GM20431 (cell line): ENCODE results near the gene METTL9.
"Not testable (repeated sequence)": the region's sequence is repeated elsewhere in the genome, so short reads cannot be mapped to it uniquely, and the experiment has no call there.

Source experiments
- in situ Hi-C: fragments of 300-500 bp; cut with MseI, MboI; formaldehyde crosslinking; loops from one replicate; pipeline ENCODE4 v1.15.0; 2020; ENCODE audit warnings: low sequenced_read_pairs; ENCODE audit not compliant: unreplicated experiment

Gene METTL9

GRCh38 chr16:21570676-21571017 lies 28.7 kb upstream of the METTL9 start:
- in situ Hi-C loops: no loop called here

- in situ Hi-C loops: not testable (repeated sequence)
These were observed 25.9 kb upstream of the METTL9 start for GRCh38 chr16:21573506-21573905.

- in situ Hi-C loops: no loop called here
These were observed 25.0 kb upstream of the METTL9 start for GRCh38 chr16:21574372-21574771.

GRCh38 chr16:21576323-21576722 lies 23.1 kb upstream of the METTL9 start:
- in situ Hi-C loops: loop anchor here (25.0 kb wide), 1 partner anchor 136 kb away; no protein-coding TSS in a partner anchor

GRCh38 chr16:21577487-21577886 lies 21.9 kb upstream of the METTL9 start:
- in situ Hi-C loops: loop anchor here (25.0 kb wide), 1 partner anchor 135 kb away; no protein-coding TSS in a partner anchor

GRCh38 chr16:21578311-21578710 lies 21.1 kb upstream of the METTL9 start:
- in situ Hi-C loops: loop anchor here (25.0 kb wide), 1 partner anchor 134 kb away; no protein-coding TSS in a partner anchor

- in situ Hi-C loops: loop anchor here (5.0 to 25.0 kb wide), 2 partner anchors 132 to 1117 kb away; no protein-coding TSS in a partner anchor
These were observed 19.2 kb upstream of the METTL9 start for GRCh38 chr16:21580131-21580530.

GRCh38 chr16:21580807-21581206 lies 18.6 kb upstream of the METTL9 start:
- in situ Hi-C loops: loop anchor here (5.0 to 25.0 kb wide), 2 partner anchors 131 to 1116 kb away; no protein-coding TSS in a partner anchor

GRCh38 chr16:21584817-21585216 lies 14.6 kb upstream of the METTL9 start:
- in situ Hi-C loops: loop anchor here (5.0 to 25.0 kb wide), 2 partner anchors 127 to 1112 kb away; no protein-coding TSS in a partner anchor

- in situ Hi-C loops: loop anchor here (25.0 kb wide), 1 partner anchor 124 kb away; no protein-coding TSS in a partner anchor
These were observed 10.8 kb upstream of the METTL9 start for GRCh38 chr16:21588593-21588992.

GRCh38 chr16:21589551-21589950 lies 9.8 kb upstream of the METTL9 start:
- in situ Hi-C loops: loop anchor here (25.0 kb wide), 1 partner anchor 123 kb away; no protein-coding TSS in a partner anchor

- in situ Hi-C loops: loop anchor here (25.0 kb wide), 1 partner anchor 122 kb away; no protein-coding TSS in a partner anchor
These were observed 9.1 kb upstream of the METTL9 start for GRCh38 chr16:21590287-21590686.

- in situ Hi-C loops: loop anchor here (25.0 kb wide), 1 partner anchor 122 kb away; no protein-coding TSS in a partner anchor
These were observed 8.6 kb upstream of the METTL9 start for GRCh38 chr16:21590796-21591195.

GRCh38 chr16:21592191-21592590 lies 7.2 kb upstream of the METTL9 start:
- in situ Hi-C loops: loop anchor here (25.0 kb wide), 1 partner anchor 120 kb away; no protein-coding TSS in a partner anchor

GRCh38 chr16:21593530-21594289 lies 5.7 kb upstream of the METTL9 start:
- in situ Hi-C loops: loop anchor here (25.0 kb wide), 1 partner anchor 119 kb away; no protein-coding TSS in a partner anchor

GRCh38 chr16:21597561-21598030 lies 1.8 kb upstream of the METTL9 start:
- in situ Hi-C loops: loop anchor here (25.0 kb wide), 1 partner anchor 115 kb away; no protein-coding TSS in a partner anchor

- in situ Hi-C loops: loop anchor here (25.0 kb wide), 1 partner anchor 114 kb away; no protein-coding TSS in a partner anchor
These were observed 1.2 kb upstream of the METTL9 start for GRCh38 chr16:21598206-21598605.

GRCh38 chr16:21598701-21599121 lies 666 bp upstream of the METTL9 start:
- in situ Hi-C loops: loop anchor here (25.0 kb wide), 1 partner anchor 114 kb away; no protein-coding TSS in a partner anchor

GRCh38 chr16:21600031-21600773 lies 825 bp downstream of the METTL9 start:
- in situ Hi-C loops: no loop called here

- in situ Hi-C loops: no loop called here
These were observed 3.4 kb downstream of the METTL9 start for GRCh38 chr16:21602785-21603184.
